ENCODE data around the gene FGD2. TPM values are rescaled to one million over a fixed set of nuclear protein-coding genes. Genes with fewer than 3 reads are reported as not detected.

FGD2 gene
- total RNA-seq, 2 donors from 2014 or later: 3.4 to 17.9 TPM

DNA sequence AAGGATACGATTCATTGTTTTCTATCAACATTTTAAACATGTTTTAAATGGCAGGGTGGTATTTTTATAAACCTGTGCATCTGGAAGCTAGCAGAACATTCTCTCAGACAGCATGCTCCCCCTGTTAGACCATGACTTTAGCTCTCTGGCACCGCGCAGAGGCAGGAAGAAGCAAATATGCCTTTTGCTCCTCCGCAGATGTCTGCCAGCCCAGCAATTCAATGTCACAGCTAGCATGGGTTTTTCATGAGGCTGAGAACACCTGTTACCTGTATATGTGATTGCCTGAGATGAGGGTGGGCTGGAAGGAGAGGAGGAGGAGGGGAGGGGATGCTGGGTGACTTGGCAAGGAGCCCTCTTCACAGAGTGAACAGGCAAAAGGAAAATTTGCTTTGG is 26.1 kb upstream of the FGD2 start:
- intact Hi-C loops (cut with DNase I): loop anchor here (2.0 kb wide), 1 partner anchor 93 kb away; no protein-coding TSS in a partner anchor
- H3K4me3 ChIP-seq: no peak overlapping the region
- TF ChIP-seq, protein P1, sequence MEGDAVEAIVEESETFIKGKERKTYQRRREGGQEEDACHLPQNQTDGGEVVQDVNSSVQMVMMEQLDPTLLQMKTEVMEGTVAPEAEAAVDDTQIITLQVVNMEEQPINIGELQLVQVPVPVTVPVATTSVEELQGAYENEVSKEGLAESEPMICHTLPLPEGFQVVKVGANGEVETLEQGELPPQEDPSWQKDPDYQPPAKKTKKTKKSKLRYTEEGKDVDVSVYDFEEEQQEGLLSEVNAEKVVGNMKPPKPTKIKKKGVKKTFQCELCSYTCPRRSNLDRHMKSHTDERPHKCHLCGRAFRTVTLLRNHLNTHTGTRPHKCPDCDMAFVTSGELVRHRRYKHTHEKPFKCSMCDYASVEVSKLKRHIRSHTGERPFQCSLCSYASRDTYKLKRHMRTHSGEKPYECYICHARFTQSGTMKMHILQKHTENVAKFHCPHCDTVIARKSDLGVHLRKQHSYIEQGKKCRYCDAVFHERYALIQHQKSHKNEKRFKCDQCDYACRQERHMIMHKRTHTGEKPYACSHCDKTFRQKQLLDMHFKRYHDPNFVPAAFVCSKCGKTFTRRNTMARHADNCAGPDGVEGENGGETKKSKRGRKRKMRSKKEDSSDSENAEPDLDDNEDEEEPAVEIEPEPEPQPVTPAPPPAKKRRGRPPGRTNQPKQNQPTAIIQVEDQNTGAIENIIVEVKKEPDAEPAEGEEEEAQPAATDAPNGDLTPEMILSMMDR (IDR thresholded peaks at IDR 0.05): peak; percentile 23 to 70 (median 52)
- TF ChIP-seq POLR2A (IDR thresholded peaks at IDR 0.05) (no peak), POLR2AphosphoS5 (IDR thresholded peaks at IDR 0.05) (peak; percentile 65)
- H3K27ac ChIP-seq: peak overlapping the region; percentile 35 to 60
- H3K9me3 ChIP-seq: no peaks in the 10 kb centered on the region
- no peaks in the 10 kb centered on the region for H3K27me3 ChIP-seq (replicated peaks; ENCODE audit: insufficient read depth)
- peaks cover 17 to 35% of the 10 kb centered on the region in 2 donors for H3K36me3 ChIP-seq
- peaks cover 7% of the 10 kb centered on the region for H3K4me1 ChIP-seq (replicated peaks)
- no peak for DNase-seq (ENCODE audit: low spot score)
- 17% methylated on average over 4 of the region's 4 CpGs for WGBS

DNA sequence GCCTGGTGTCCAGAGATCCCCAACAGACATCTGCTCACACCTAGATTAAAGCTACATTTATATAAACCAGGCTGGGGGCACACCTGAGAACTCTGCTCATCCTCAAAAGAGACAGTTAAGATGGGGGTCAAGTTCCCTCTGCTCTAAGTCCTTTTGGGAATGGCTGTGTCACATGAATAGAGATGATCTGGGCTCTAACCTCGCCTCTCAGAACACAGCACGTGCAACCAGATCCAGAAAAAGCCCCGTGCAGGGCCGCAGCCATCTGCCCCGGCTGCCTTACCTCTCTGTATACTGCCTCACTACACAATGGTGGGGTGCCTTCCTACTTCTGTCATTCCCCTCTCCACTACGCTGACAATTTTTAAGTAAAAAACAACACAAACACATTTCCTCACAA is 25.3 kb upstream of the FGD2 start:
- Histone ChIP-seq H3K27ac (peak overlapping the region; percentile 35 to 60), H3K9me3 (no peaks in the 10 kb centered on the region), H3K36me3 (peaks cover 17 to 32% of the 10 kb centered on the region in 2 donors), H3K4me3 (no peak overlapping the region), H3K27me3 (replicated peaks; ENCODE audit: insufficient read depth) (no peaks in the 10 kb centered on the region), H3K4me1 (replicated peaks) (peaks cover 7% of the 10 kb centered on the region)
- intact Hi-C loops (cut with DNase I): no loop called here
- TF ChIP-seq POLR2AphosphoS5 (IDR thresholded peaks at IDR 0.05) (no peak), POLR2A (IDR thresholded peaks at IDR 0.05) (no peak)
- TF ChIP-seq, protein P1 (IDR thresholded peaks at IDR 0.05): no peak
- DNase-seq (ENCODE audit: low spot score): no peak
- 49% methylated on average over 6 of the region's 6 CpGs for WGBS

GRCh38 chr6:36980876-36981619 is 24.4 kb upstream of the FGD2 start:
- Histone ChIP-seq H3K27ac (peak overlapping the region in 1 of 2 donors; percentile 35), H3K27me3 (replicated peaks; ENCODE audit: insufficient read depth) (no peaks in the 10 kb centered on the region), H3K4me1 (replicated peaks) (peaks cover 7% of the 10 kb centered on the region), H3K36me3 (peaks cover 10 to 23% of the 10 kb centered on the region in 2 donors), H3K4me3 (no peak overlapping the region), H3K9me3 (no peaks in the 10 kb centered on the region)
- DNase-seq (ENCODE audit: low spot score): no peak
- TF ChIP-seq, protein P1 (IDR thresholded peaks at IDR 0.05): peak in 1 of 4 experiments; percentile 21
- TF ChIP-seq POLR2A (IDR thresholded peaks at IDR 0.05): no peak
- WGBS: 60% methylated on average over 14 of the region's 14 CpGs
- intact Hi-C loops (cut with DNase I): no loop called here

DNA sequence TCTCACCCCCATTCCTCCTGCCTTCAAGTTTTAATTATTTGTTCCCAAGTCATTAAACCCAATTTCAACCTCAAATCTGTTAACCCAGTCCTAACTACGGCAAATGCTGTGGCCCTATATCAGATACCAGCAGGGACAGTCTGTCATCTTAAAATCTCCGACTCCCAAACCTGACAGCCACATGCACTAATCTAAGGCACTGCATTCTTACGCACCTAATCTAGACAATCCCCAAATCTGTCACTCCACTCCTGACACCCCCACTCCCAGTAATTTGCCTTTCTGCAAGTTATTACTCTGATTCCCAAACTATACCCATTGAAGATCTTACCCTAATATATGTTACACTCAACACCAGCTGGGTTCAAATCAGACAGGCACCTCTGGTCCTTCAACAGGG is 21.9 kb upstream of the FGD2 start:
- TF ChIP-seq, protein P1 (IDR thresholded peaks at IDR 0.05): no peak
- TF ChIP-seq POLR2AphosphoS5 (IDR thresholded peaks at IDR 0.05) (no peak), POLR2A (IDR thresholded peaks at IDR 0.05) (no peak)
- intact Hi-C loops (cut with DNase I): no loop called here

More for the DNA sequence above, 21.9 kb upstream of the FGD2 start:
- no peaks in the 10 kb centered on the region for H3K27me3 ChIP-seq (replicated peaks; ENCODE audit: insufficient read depth)
- H3K27ac ChIP-seq: no peak overlapping the region
- no peak overlapping the region for H3K4me3 ChIP-seq
- no peaks in the 10 kb centered on the region for H3K9me3 ChIP-seq
- peaks cover 0 to under 1% of the 10 kb centered on the region in 2 donors for H3K36me3 ChIP-seq
- 84% methylated on average over 3 of the region's 3 CpGs for WGBS
- peaks cover 7% of the 10 kb centered on the region for H3K4me1 ChIP-seq (replicated peaks)
- DNase-seq (ENCODE audit: low spot score): no peak

Data from prostate gland (tissue), 2 donors.